Activated T-cell treated with anti-CD3 and anti-CD28 coated beads, Interleukin-2, amount 50 U/mL, for 72 hours (primary cell): ENCODE results near the gene ZBTB9. TPM values are rescaled to one million over a fixed set of nuclear protein-coding genes. Genes with fewer than 3 reads are reported as not detected.

ENCODE experiments used
- ATAC-seq, 2 donors: fragments of 150-1000 bp; cut with Tn5 transposase; replicated peaks in 1 of 2; 2 replicates each; pipeline ENCODE4 v1.10.0; 2021; ENCODE audit warnings: moderate library complexity in 2 of 2, mild to moderate bottlenecking in 1 of 2
- DNase-seq, 2 donors: peaks; one replicate each; pipeline ENCODE4 v3.0.0; 2021 to 2022; ENCODE audit warnings: mixed read lengths in 1 of 2
- H3K27ac Mint-ChIP-seq: one replicate; pipeline ENCODE4 v1.8.0; 2022; ENCODE audit warnings: mild to moderate bottlenecking, moderate library complexity, mixed read lengths
- H3K27me3 Mint-ChIP-seq: one replicate; pipeline ENCODE4 v1.8.0; 2022; ENCODE audit warnings: low read depth, mixed read lengths
- H3K36me3 Mint-ChIP-seq, 2 donors: one replicate each; pipeline ENCODE4 v1.8.0; 2022; ENCODE audit warnings: mixed read lengths in 2 of 2, mild to moderate bottlenecking in 1 of 2; ENCODE audit not compliant: insufficient read depth in 2 of 2
- H3K4me1 Mint-ChIP-seq: one replicate; pipeline ENCODE4 v1.8.0; 2022; ENCODE audit warnings: low read depth, mixed read lengths
- H3K4me3 Mint-ChIP-seq, 2 donors: one replicate each; pipeline ENCODE4 v1.8.0; 2022; ENCODE audit warnings: mild to moderate bottlenecking in 2 of 2, mixed read lengths in 2 of 2, moderate library complexity in 2 of 2
- H3K9me3 Mint-ChIP-seq, 2 donors: one replicate each; pipeline ENCODE4 v1.8.0; 2022; ENCODE audit warnings: mixed read lengths in 2 of 2
- total RNA-seq, 2 donors: library from RNA; stranded (reverse); gene quantifications; one replicate each; pipeline ENCODE4 v1.2.3, GENCODE V29; 2022

Gene ZBTB9
- 10 to 100 TPM; 10.2 to 13.6 TPM for total RNA-seq

- H3K4me1 Mint-ChIP-seq = peaks cover 24% of the 10 kb centered on the region
- H3K4me3 Mint-ChIP-seq = peak within 1 kb of the TSS; percentile 93 to 100
- ATAC-seq = peak; percentile 99
- H3K27me3 Mint-ChIP-seq = no peaks in the 10 kb centered on the region
- peak; percentile 96 to 97 for DNase-seq
- H3K27ac Mint-ChIP-seq = peak within 1 kb of the TSS; percentile 99
- H3K36me3 Mint-ChIP-seq = peaks cover 2 to 5% of the 10 kb centered on the region in 2 donors
- H3K9me3 Mint-ChIP-seq = no peaks in the 10 kb centered on the region
Observed at GRCh38 chr6:33454009-33454946, at the start of gene ZBTB9. Gene ZBTB9 (plus strand): TSS chr6:33454576. CDS start chr6:33455101, 525 bp downstream.

- Mint-ChIP-seq H3K36me3 (peaks cover 14 to 57% of the 10 kb centered on the region in 2 donors), H3K9me3 (no peaks in the 10 kb centered on the region), H3K4me3 (no peak overlapping the region), H3K27ac (no peak overlapping the region), H3K4me1 (peaks cover 8% of the 10 kb centered on the region), H3K27me3 (no peaks in the 10 kb centered on the region)
- ATAC-seq (no peak), DNase-seq (no peak)
Observed at GRCh38 chr6:33404884-33405283, 49.5 kb upstream of the ZBTB9 start.

GRCh38 chr6:33405386-33405940 is 48.9 kb upstream of the ZBTB9 start:
- Mint-ChIP-seq H3K27me3 (no peaks in the 10 kb centered on the region), H3K4me3 (no peak overlapping the region), H3K9me3 (no peaks in the 10 kb centered on the region), H3K27ac (no peak overlapping the region), H3K36me3 (peaks cover 14 to 52% of the 10 kb centered on the region in 2 donors), H3K4me1 (peaks cover 11% of the 10 kb centered on the region)
- DNase-seq (no peak), ATAC-seq (no peak)

- no peaks in the 10 kb centered on the region for H3K9me3 Mint-ChIP-seq
- no peak overlapping the region for H3K27ac Mint-ChIP-seq
- DNase-seq (no peak), ATAC-seq (no peak)
- H3K4me3 Mint-ChIP-seq = no peak overlapping the region
- peaks cover 11% of the 10 kb centered on the region for H3K4me1 Mint-ChIP-seq
- H3K27me3 Mint-ChIP-seq = no peaks in the 10 kb centered on the region
- H3K36me3 Mint-ChIP-seq = peaks cover 14 to 47% of the 10 kb centered on the region in 2 donors
Observed at GRCh38 chr6:33406126-33406525, 48.2 kb upstream of the ZBTB9 start.

- no peaks in the 10 kb centered on the region for H3K27me3 Mint-ChIP-seq
- no peaks in the 10 kb centered on the region for H3K9me3 Mint-ChIP-seq
- DNase-seq = no peak
- peaks cover 14 to 43% of the 10 kb centered on the region in 2 donors for H3K36me3 Mint-ChIP-seq
- peaks cover 21% of the 10 kb centered on the region for H3K4me1 Mint-ChIP-seq
- no peak overlapping the region for H3K4me3 Mint-ChIP-seq
- ATAC-seq = no peak
- no peak overlapping the region for H3K27ac Mint-ChIP-seq
Observed at GRCh38 chr6:33407132-33407718, 47.2 kb upstream of the ZBTB9 start.

GRCh38 chr6:33410050-33410710 is 44.2 kb upstream of the ZBTB9 start:
- H3K4me1 Mint-ChIP-seq = peaks cover 47% of the 10 kb centered on the region
- peak; percentile 98 for DNase-seq
- H3K27me3 Mint-ChIP-seq = no peaks in the 10 kb centered on the region
- peak overlapping the region; percentile 90 to 97 for H3K4me3 Mint-ChIP-seq
- peak; percentile 89 to 91 for ATAC-seq
- H3K27ac Mint-ChIP-seq = peak overlapping the region; percentile 80
- H3K9me3 Mint-ChIP-seq = no peaks in the 10 kb centered on the region
- peaks cover 5 to 35% of the 10 kb centered on the region in 2 donors for H3K36me3 Mint-ChIP-seq

GRCh38 chr6:33410711-33411631 is 43.4 kb upstream of the ZBTB9 start, which contains the start of gene PHF1:
Gene PHF1 (plus strand): TSS chr6:33411014. CDS start chr6:33412264, 1,250 bp downstream.
- H3K36me3 Mint-ChIP-seq = peaks cover 5 to 31% of the 10 kb centered on the region in 2 donors
- peak; percentile 76 to 79 for DNase-seq
- no peaks in the 10 kb centered on the region for H3K9me3 Mint-ChIP-seq
- H3K27me3 Mint-ChIP-seq = no peaks in the 10 kb centered on the region
- peak within 1 kb of the TSS; percentile 80 for H3K27ac Mint-ChIP-seq
- peak within 1 kb of the TSS; percentile 90 to 97 for H3K4me3 Mint-ChIP-seq
- peaks cover 55% of the 10 kb centered on the region for H3K4me1 Mint-ChIP-seq
- ATAC-seq = peak; percentile 53 to 60

- Mint-ChIP-seq H3K27ac (peak overlapping the region; percentile 55), H3K4me3 (peak overlapping the region; percentile 83 to 88), H3K9me3 (no peaks in the 10 kb centered on the region), H3K27me3 (no peaks in the 10 kb centered on the region), H3K36me3 (peaks cover 8 to 33% of the 10 kb centered on the region in 2 donors), H3K4me1 (peaks cover 61% of the 10 kb centered on the region)
- ATAC-seq (no peak), DNase-seq (no peak)
Observed at GRCh38 chr6:33411632-33412005, 42.8 kb upstream of the ZBTB9 start.

GRCh38 chr6:33412140-33413009 is 42.0 kb upstream of the ZBTB9 start:
- ATAC-seq = no peak
- Mint-ChIP-seq H3K4me3 (peak overlapping the region; percentile 83 to 88), H3K27me3 (no peaks in the 10 kb centered on the region), H3K36me3 (peaks cover 11 to 30% of the 10 kb centered on the region in 2 donors), H3K9me3 (no peaks in the 10 kb centered on the region), H3K27ac (peak overlapping the region; percentile 67), H3K4me1 (peaks cover 65% of the 10 kb centered on the region)
- DNase-seq = no peak

- peak overlapping the region; percentile 27 for H3K27ac Mint-ChIP-seq
- peaks cover 11 to 21% of the 10 kb centered on the region in 2 donors for H3K36me3 Mint-ChIP-seq
- ATAC-seq (no peak), DNase-seq (no peak)
- H3K4me3 Mint-ChIP-seq = no peak overlapping the region
- peaks cover 69% of the 10 kb centered on the region for H3K4me1 Mint-ChIP-seq
- no peaks in the 10 kb centered on the region for H3K9me3 Mint-ChIP-seq
- no peaks in the 10 kb centered on the region for H3K27me3 Mint-ChIP-seq
Observed at GRCh38 chr6:33413241-33414120, 40.9 kb upstream of the ZBTB9 start.
